DND-41 (cell line): Measurements from ENCODE around the gene HDLBP.

Experiments used
- ATAC-seq: fragments of 200-7000 bp; cut with Tn5 transposase; 3 replicates; pipeline ENCODE4 v1.9.1; 2021; ENCODE audit warnings: low read depth; ENCODE audit not compliant: insufficient read depth
- DNase-seq: peaks from one replicate; pipeline ENCODE4 v3.0.0-alpha.2; 2020
- H2AFZ ChIP-seq: 2 replicates; pipeline ENCODE4 v1.6.0; 2012; ENCODE audit warnings: low read depth, low read length
- H3K27ac ChIP-seq: 2 replicates; pipeline ENCODE4 v1.5.1; 2012; ENCODE audit warnings: low read length, inconsistent platforms
- H3K27me3 ChIP-seq: fragments of 200-600 bp; sonication (generic); 2 replicates; pipeline ENCODE4 v1.6.0; 2012; ENCODE audit warnings: low read length, mild to moderate bottlenecking, inconsistent platforms; ENCODE audit not compliant: insufficient read depth, poor library complexity
- H3K36me3 ChIP-seq: 2 replicates; pipeline ENCODE4 v1.5.1; 2012; ENCODE audit warnings: low read length, inconsistent platforms; ENCODE audit not compliant: insufficient read depth
- H3K4me1 ChIP-seq: 2 replicates; pipeline ENCODE4 v1.5.1; 2012; ENCODE audit warnings: mild to moderate bottlenecking, low read length; ENCODE audit not compliant: insufficient read depth
- H3K4me2 ChIP-seq: 2 replicates; pipeline ENCODE4 v1.6.0; 2012; ENCODE audit warnings: mild to moderate bottlenecking, moderate library complexity, low read length, inconsistent platforms; ENCODE audit not compliant: insufficient read depth
- H3K4me3 ChIP-seq, 2 experiments: fragments of 200-600 bp in 1 of 2; shearing (Covaris generic) in 1 of 2; 2 replicates each; pipeline ENCODE4 v1.5.1; 2012 to 2016; ENCODE audit warnings: inconsistent platforms in 2 of 2, low read length in 2 of 2, mild to moderate bottlenecking in 2 of 2, low read depth in 1 of 2, moderate library complexity in 1 of 2
- H3K79me2 ChIP-seq: 2 replicates; pipeline ENCODE4 v1.6.0; 2012; ENCODE audit warnings: low read length, inconsistent platforms; ENCODE audit not compliant: insufficient read depth
- H3K9ac ChIP-seq: 2 replicates; pipeline ENCODE4 v1.6.0; 2012; ENCODE audit warnings: low read depth, mild to moderate bottlenecking, inconsistent platforms, low read length, moderate library complexity
- H3K9me3 ChIP-seq: 2 replicates; pipeline ENCODE4 v1.5.1; 2012; ENCODE audit warnings: low read length, moderate library complexity, mild to moderate bottlenecking, inconsistent platforms; ENCODE audit not compliant: insufficient read depth, severe bottlenecking
- H4K20me1 ChIP-seq: 2 replicates; pipeline ENCODE4 v1.6.0; 2012; ENCODE audit warnings: low read length; ENCODE audit not compliant: insufficient read depth
- EZH2 ChIP-seq: IDR thresholded peaks from 3 replicates; pipeline ENCODE4 v1.6.1; 2012; ENCODE audit warnings: borderline replicate concordance, low read depth, mild to moderate bottlenecking, moderate library complexity, low read length, inconsistent platforms; ENCODE audit not compliant: severe bottlenecking
- TF ChIP-seq, protein P1 (sequence below): IDR thresholded peaks from 2 replicates; pipeline ENCODE4 v1.5.1; 2012; ENCODE audit warnings: borderline replicate concordance, low read length, moderate library complexity, mild to moderate bottlenecking; ENCODE audit not compliant: poor library complexity, severe bottlenecking; ENCODE audit errors: extremely low read depth

The HDLBP gene

DNA sequence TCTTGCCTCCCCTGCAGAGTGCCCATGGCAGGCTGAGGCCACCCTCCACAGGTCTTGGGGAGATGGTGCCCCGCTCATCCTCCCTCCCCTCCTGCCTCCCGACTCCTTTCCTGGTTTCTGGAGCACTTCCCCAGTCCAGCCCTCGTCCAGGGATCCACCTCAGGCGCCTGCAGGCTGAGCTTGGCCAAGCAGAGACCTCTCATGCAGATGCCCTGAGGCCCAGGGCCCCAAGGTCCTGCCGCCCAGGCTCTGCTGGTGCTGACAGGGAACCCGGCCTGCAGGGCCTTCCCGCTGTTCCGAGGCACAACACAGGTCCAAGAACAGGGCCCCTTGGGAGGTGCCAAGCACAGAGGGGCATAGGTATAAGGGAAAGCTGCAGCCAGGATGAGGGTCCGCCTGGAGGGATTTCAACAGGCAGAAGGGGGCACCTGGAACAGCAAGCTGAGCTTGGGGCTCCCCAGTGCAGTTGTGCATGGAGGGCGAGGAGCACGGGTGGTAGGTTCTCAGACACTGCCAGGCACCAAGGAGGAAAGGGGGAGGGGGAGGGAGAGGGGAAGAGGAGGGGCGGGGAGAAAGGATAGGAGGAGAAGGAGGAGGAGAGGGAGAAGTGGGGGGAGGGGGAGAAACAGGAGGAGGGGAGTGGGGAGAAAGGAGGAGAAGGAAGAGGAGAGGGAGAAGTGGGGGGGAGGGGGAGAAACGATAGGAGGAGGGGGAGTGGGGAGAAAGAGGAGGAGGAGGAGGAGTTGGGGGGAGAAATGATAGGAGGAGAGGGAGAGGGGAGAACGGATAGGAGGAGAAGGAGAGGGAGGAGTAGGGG is 128.2 kb downstream of the HDLBP start:
- TF ChIP-seq, protein P1, sequence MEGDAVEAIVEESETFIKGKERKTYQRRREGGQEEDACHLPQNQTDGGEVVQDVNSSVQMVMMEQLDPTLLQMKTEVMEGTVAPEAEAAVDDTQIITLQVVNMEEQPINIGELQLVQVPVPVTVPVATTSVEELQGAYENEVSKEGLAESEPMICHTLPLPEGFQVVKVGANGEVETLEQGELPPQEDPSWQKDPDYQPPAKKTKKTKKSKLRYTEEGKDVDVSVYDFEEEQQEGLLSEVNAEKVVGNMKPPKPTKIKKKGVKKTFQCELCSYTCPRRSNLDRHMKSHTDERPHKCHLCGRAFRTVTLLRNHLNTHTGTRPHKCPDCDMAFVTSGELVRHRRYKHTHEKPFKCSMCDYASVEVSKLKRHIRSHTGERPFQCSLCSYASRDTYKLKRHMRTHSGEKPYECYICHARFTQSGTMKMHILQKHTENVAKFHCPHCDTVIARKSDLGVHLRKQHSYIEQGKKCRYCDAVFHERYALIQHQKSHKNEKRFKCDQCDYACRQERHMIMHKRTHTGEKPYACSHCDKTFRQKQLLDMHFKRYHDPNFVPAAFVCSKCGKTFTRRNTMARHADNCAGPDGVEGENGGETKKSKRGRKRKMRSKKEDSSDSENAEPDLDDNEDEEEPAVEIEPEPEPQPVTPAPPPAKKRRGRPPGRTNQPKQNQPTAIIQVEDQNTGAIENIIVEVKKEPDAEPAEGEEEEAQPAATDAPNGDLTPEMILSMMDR: no peak
- no peak for TF ChIP-seq EZH2
- no peak overlapping the region for H3K4me3 ChIP-seq
- H3K27me3 ChIP-seq: no peaks in the 10 kb centered on the region
- no peak overlapping the region for H3K27ac ChIP-seq
- no peak overlapping the region for H3K9ac ChIP-seq
- H3K4me2 ChIP-seq: no peak overlapping the region
- peaks cover 8% of the 10 kb centered on the region for H3K36me3 ChIP-seq
- no peak overlapping the region for H2AFZ ChIP-seq
- H4K20me1 ChIP-seq: no peaks in the 10 kb centered on the region
- DNase-seq: no peak
- ATAC-seq: no peak
- no peaks in the 10 kb centered on the region for H3K4me1 ChIP-seq
- H3K79me2 ChIP-seq: no peaks in the 10 kb centered on the region
- no peaks in the 10 kb centered on the region for H3K9me3 ChIP-seq

DNA sequence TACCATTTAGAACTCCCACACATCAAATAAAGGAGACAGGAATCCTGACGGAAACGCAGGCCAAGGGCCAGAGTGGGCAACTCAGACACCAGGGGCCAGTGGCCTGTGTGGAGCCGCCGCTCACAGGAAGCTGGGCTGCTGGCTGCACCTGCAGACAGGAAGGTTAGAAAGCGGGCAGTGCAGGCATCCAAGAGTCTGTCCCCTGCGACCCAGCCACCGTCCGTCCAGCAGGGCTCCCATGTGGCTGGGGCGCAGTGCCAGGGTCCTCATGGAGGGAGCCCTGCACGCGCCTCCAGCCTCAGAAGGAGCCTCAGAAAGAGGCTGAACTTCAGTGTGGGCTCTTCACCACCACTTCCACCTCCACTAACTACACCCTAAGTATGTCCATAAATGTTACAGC is 129.5 kb downstream of the HDLBP start:
- Histone ChIP-seq H3K9ac (no peak overlapping the region), H3K9me3 (no peaks in the 10 kb centered on the region), H3K4me3 (no peak overlapping the region), H3K27me3 (no peaks in the 10 kb centered on the region), H3K27ac (no peak overlapping the region), H4K20me1 (no peaks in the 10 kb centered on the region), H3K4me1 (no peaks in the 10 kb centered on the region), H3K4me2 (no peak overlapping the region), H3K79me2 (no peaks in the 10 kb centered on the region), H3K36me3 (peaks cover 17% of the 10 kb centered on the region), H2AFZ (no peak overlapping the region)
- TF ChIP-seq, protein P1: no peak
- TF ChIP-seq EZH2: no peak
- DNase-seq (no peak), ATAC-seq (no peak)

DNA sequence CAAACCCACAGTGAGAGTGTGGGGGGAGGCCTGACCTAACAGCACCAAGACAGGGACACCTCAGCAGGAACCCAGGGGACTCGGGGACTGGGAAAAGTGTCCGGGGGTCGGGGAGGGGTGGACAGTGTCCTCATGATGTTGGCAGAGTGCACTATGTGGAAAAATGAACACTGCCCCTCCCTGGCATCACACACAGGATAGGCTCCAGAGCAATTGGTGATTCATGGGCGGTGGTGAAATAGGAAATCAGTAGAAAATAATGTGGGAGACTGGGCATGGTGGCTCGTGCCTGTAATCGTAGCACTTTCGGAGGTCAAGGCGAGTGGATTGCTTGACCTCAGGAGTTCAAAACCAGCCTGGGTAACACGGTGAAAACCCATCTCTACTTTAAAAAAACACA is 130.6 kb downstream of the HDLBP start:
- no peak for ATAC-seq
- no peak overlapping the region for H3K27ac ChIP-seq
- TF ChIP-seq, protein P1: no peak
- TF ChIP-seq EZH2: no peak
- H3K9ac ChIP-seq: no peak overlapping the region
- no peaks in the 10 kb centered on the region for H3K79me2 ChIP-seq
- no peaks in the 10 kb centered on the region for H4K20me1 ChIP-seq
- H3K36me3 ChIP-seq: peaks cover 19% of the 10 kb centered on the region
- no peak overlapping the region for H3K4me2 ChIP-seq
- no peaks in the 10 kb centered on the region for H3K27me3 ChIP-seq
- no peak for DNase-seq
- no peaks in the 10 kb centered on the region for H3K4me1 ChIP-seq
- H3K9me3 ChIP-seq: no peaks in the 10 kb centered on the region
- no peak overlapping the region for H2AFZ ChIP-seq
- H3K4me3 ChIP-seq: no peak overlapping the region
